K562 (cell line): Measurements from ENCODE around the gene PRM2. TPM values are rescaled to one million over a fixed set of nuclear protein-coding genes. Genes with fewer than 3 reads are reported as not detected.
A peak's percentile ranks its signal among the peaks of the same experiment; 100 is the strongest.

Source experiments
- CUX1 ChIP-seq: fragments of 200-800 bp; sonication (Bioruptor generic); IDR thresholded peaks from 2 replicates; pipeline ENCODE4 v1.6.1; 2016; ENCODE audit warnings: missing genetic modification characterization, missing compliant biosample characterization
- KLF6 ChIP-seq: fragments of 250-450 bp; sonication (Bioruptor Pico); IDR thresholded peaks from 2 replicates; pipeline ENCODE4 v1.4.0; 2020; ENCODE audit warnings: mild to moderate bottlenecking, moderate library complexity, borderline replicate concordance
- NKRF ChIP-seq: fragments of 450-650 bp; IDR thresholded peaks from 2 replicates; pipeline ENCODE4 v1.6.1; 2016; ENCODE audit warnings: borderline replicate concordance
- SIN3A ChIP-seq, 2 experiments: fragments of 150-350 bp in 1 of 2; IDR thresholded peaks; 2 replicates each; pipeline ENCODE4 v1.6.1; 2011 to 2016; ENCODE audit warnings: borderline replicate concordance in 2 of 2, low read depth in 2 of 2, low read length in 2 of 2, mild to moderate bottlenecking in 2 of 2, moderate library complexity in 2 of 2; ENCODE audit not compliant: control insufficient read depth in 1 of 2
- SIX5 ChIP-seq, 2 experiments: IDR thresholded peaks; 2 replicates each; pipeline ENCODE4 v1.6.1; 2011; ENCODE audit warnings: low read length in 2 of 2, borderline replicate concordance in 1 of 2, low read depth in 1 of 2, mild to moderate bottlenecking in 1 of 2, moderate library complexity in 1 of 2; ENCODE audit not compliant: insufficient read depth in 1 of 2
- SRSF3 ChIP-seq: fragments of 200-400 bp; formaldehyde crosslinking; IDR thresholded peaks from 2 replicates; pipeline ENCODE4 v1.6.1; 2016; ENCODE audit warnings: mild to moderate bottlenecking, low read length, moderate library complexity; ENCODE audit not compliant: insufficient read depth
- USF1 ChIP-seq: sonication (generic); formaldehyde crosslinking; IDR thresholded peaks from 2 replicates; pipeline ENCODE4 v1.9.0; 2022; ENCODE audit warnings: mild to moderate bottlenecking, missing genetic modification reagents
- ZNF449 ChIP-seq: fragments of 250-450 bp; sonication (Bioruptor Pico); IDR thresholded peaks from 2 replicates; pipeline ENCODE4 v1.8.0; 2022; ENCODE audit warnings: moderate library complexity, mild to moderate bottlenecking, inconsistent platforms
- polyA plus RNA-seq, 8 experiments: library from polyadenylated mRNA; depleted of rRNA in 4 of 8; stranded (reverse) in 5 of 8; unstranded in 3 of 8; fragments of >200 nt; fragmentation: Nextera tagmentation in 2 of 8; fragmentation: Illumina TruSeq in 1 of 8; extraction: Ambion mirVana in 2 of 8; extraction: Trizol in 1 of 8; gene quantifications; 2 replicates each; pipeline versions ENCODE4 v1.2.1 to v1.2.3, GENCODE V29; 2011 to 2014; ENCODE audit warnings: inconsistent platforms in 1 of 8, missing spikeins in 1 of 8
- total RNA-seq, 7 experiments: library from RNA; depleted of rRNA in 6 of 7; stranded (reverse); fragments of >200 nt in 6 of 7; fragmentation: Illumina TruSeq in 2 of 7; extraction: Trizol in 2 of 7; gene quantifications; 2 replicates each; pipeline versions ENCODE4 v1.2.1 to v1.2.3, GENCODE V29; 2011 to 2021; ENCODE audit warnings: low replicate concordance in 1 of 7

PRM2 gene
- total and polyA plus RNA-seq, 9 of the 15 experiments (the other 6 are each of a cell fraction or from before 2014, with no cell fraction given) = not detected

GRCh38 chr16:11312718-11313492 lies 36.6 kb upstream of the PRM2 start (continued):
- TF ChIP-seq CUX1 = no peak
- TF ChIP-seq KLF6 (CRISPR knock-in tag) = 0 out of 2 replicates have a peak, but pooled peaks have one; percentile 8
- TF ChIP-seq USF1 (CRISPR knock-in tag) = peak; percentile 85
- no peak for TF ChIP-seq SIX5 (IDR thresholded peaks at IDR 0.05; ENCODE audit: borderline replicate concordance in 1 of 2, insufficient read depth in 1 of 2, low read depth in 1 of 2, low read length in 2 of 2)
- no peak for TF ChIP-seq SRSF3
- TF ChIP-seq ZNF449 (CRISPR knock-in tag) = no peak
- TF ChIP-seq SIN3A (IDR thresholded peaks at IDR 0.05; ENCODE audit: borderline replicate concordance in 2 of 2, control insufficient read depth in 1 of 2, low read depth in 2 of 2, low read length in 2 of 2) = peak; percentile 16 to 45; a peak in 1 of 4 replicates
- TF ChIP-seq NKRF = 0 out of 2 replicates have a peak, but pooled peaks have one; percentile 28
